ENCODE measurements around the gene KCTD5.
"Not testable (repeated sequence)": the region's sequence is repeated elsewhere in the genome, so short reads cannot be mapped to it uniquely, and the experiment has no call there.

The KCTD5 gene

DNA sequence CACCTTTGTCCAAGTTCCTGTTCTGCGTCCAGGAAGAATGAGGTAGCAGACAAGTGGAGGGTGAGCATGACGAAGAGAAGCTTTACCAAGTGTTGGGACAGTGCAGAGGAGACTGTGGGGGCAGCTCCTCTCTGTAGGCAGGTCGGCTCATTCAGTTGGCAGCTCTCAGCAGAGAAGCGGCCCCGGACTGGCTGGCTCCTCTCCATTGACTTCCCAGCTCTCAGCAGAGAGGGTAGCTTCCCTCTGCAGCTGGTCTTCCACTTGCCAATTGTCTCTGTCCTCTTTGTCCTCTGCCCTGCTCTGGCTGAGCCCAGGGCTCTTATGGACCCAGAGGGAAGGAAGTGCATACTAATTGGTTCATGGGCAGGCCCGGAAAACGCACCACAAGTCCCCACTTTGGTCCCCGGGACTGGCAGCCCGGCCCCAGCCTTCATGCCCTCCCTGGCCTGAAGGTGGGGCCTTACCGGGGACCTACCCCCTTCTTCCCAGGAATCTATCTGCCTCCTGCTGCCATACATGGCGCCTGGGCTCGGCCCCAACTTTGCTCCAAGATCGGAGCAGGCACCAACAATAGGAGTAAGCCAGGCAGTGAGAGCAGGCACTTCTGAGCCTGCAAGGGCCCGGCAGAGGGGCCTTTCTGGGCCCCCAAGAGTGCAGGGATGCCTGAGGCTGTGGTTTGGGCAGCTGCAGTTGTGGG is 10.1 kb downstream of the KCTD5 start:
- no peak for TF ChIP-seq CTCF (conservative IDR thresholded peaks at IDR 0.05; ENCODE audit: control insufficient read depth, insufficient read depth, low read depth, low read length)
- DNase-seq (ENCODE audit: low read depth) = no peak
- no peak overlapping the region for H3K4me3 ChIP-seq (ENCODE audit: control insufficient read depth, low read depth, low read length)

GRCh38 chr16:2692948-2693651 is 10.8 kb downstream of the KCTD5 start:
- TF ChIP-seq CTCF (conservative IDR thresholded peaks at IDR 0.05; ENCODE audit: control insufficient read depth, insufficient read depth, low read depth, low read length) = no peak
- no peak overlapping the region for H3K4me3 ChIP-seq (ENCODE audit: control insufficient read depth, low read depth, low read length)
- DNase-seq (ENCODE audit: low read depth) = peak; percentile 31

GRCh38 chr16:2696601-2697250 is 14.4 kb downstream of the KCTD5 start:
- DNase-seq (ENCODE audit: low read depth); H3K4me3 ChIP-seq (ENCODE audit: control insufficient read depth, low read depth, low read length): not testable (repeated sequence)

DNA sequence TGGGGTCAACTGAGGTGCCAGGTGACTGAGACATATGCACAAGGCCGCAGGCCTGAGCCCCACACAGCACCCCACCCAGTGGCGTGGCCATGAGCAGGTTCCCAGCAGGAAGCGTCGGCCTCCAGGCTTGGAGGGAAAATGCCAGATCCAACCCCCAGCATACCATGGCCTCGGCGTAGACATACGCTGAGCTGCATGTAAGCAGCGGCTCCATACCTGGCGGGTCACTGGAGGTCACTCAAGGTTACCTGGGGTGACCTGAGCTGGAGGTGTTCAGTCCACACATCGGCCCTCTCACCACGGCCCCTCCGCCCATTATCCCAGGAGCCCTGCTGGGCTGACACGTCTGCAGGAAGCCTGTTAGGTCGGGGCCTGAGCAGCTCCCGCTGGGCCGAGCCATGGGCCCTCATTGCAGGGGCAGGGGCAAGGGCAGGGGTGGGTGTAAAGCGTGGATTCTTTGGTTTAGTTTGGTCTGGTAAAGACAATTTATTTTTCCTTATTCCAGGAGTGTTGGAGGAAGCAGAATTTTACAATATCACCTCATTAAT is 15.2 kb downstream of the KCTD5 start:
- no peak for TF ChIP-seq CTCF (conservative IDR thresholded peaks at IDR 0.05; ENCODE audit: control insufficient read depth, insufficient read depth, low read depth, low read length)
- no peak overlapping the region for H3K4me3 ChIP-seq (ENCODE audit: control insufficient read depth, low read depth, low read length)
- DNase-seq (ENCODE audit: low read depth) = no peak

DNA sequence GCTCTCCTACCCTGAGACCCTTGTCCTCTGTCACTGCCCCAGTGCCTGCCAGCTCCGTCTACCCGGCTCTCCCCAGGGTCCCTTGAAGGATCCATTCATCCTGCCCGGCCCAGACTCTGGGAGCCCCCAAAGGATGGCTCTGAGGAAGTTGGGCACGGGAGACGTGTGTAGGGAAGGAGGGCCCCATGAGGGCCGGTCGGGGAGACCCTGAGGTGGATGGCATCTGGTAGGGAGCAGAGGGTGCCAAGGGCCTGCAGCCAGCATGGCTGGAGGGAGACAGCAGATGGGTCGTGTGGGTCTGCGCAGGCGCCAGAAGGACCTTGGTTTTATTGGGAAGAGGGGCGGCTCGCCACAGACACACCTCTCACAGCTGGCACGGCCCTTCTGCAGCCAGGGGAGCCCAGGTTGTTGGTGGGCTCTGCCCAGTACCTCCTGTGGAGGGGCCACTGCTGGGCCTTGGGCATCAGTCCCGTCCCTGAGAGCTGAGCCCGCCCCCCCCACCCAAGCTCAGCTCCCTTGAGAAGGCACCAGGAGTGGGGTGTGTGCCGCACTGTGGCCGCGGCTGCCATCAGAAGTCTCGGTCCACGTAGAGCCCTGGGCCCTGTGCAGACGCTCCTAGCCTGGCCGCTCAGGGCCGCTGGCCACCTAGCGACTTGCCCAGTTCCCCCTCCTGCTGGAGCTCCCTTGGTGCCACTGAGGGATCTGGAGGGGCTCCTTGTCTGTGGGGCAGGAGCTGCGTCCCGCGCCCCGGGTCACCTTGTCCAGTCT is 16.0 kb downstream of the KCTD5 start:
- no peak for DNase-seq (ENCODE audit: low read depth)
- H3K4me3 ChIP-seq (ENCODE audit: control insufficient read depth, low read depth, low read length) = no peak overlapping the region
- no peak for TF ChIP-seq CTCF (conservative IDR thresholded peaks at IDR 0.05; ENCODE audit: control insufficient read depth, insufficient read depth, low read depth, low read length)

- H3K4me3 ChIP-seq (ENCODE audit: control insufficient read depth, low read depth, low read length) = no peak overlapping the region
- TF ChIP-seq CTCF (conservative IDR thresholded peaks at IDR 0.05; ENCODE audit: control insufficient read depth, insufficient read depth, low read depth, low read length) = no peak
- no peak for DNase-seq (ENCODE audit: low read depth)
Observed at GRCh38 chr16:2698965-2699750, 16.8 kb downstream of the KCTD5 start.

Data from fibroblast of mammary gland (primary cell).